Endothelial cell of umbilical vein (primary cell): ENCODE results near the gene USP2. TPM values are rescaled to one million over a fixed set of nuclear protein-coding genes. Genes with fewer than 3 reads are reported as not detected.

Experiments used
- BruUV-seq: library from RNA; stranded (reverse); fragments of 400-500 nt; replicated peaks from 2 replicates; lab custom pipeline; 2021; lab: Mats Ljungman, UMichigan
- CTCF ChIA-PET: fragments of 300-600, 350-600 bp; sonication (Branson Sonifier 250); formaldehyde crosslinking; loops from one replicate; lab custom pipeline; 2021; ENCODE audit warnings: antibody characterized with exemption, inconsistent platforms; lab: Charles Lee
- POLR2A ChIA-PET: fragments of 300-600, 350-600 bp; sonication (Branson Sonifier 250); formaldehyde crosslinking; loops from one replicate; lab custom pipeline; 2021; ENCODE audit warnings: antibody characterized with exemption, inconsistent platforms; lab: Charles Lee
- DNase-seq: peaks from one replicate; pipeline ENCODE4 v3.0.0-alpha.2; 2011; ENCODE audit warnings: low read depth, low spot score
- FAIRE-seq: peaks from 2 replicates; lab custom pipeline; 2011; peaks lifted over from hg19 to GRCh38; lab: Jason Lieb, UNC
- H2AFZ ChIP-seq: 2 replicates; pipeline ENCODE4 v1.6.0; 2012; ENCODE audit warnings: low read depth, low read length, control low read depth, inconsistent platforms
- H3K27ac ChIP-seq: 2 replicates; pipeline ENCODE4 v1.5.1; 2011; ENCODE audit warnings: low read depth, mild to moderate bottlenecking, control low read depth, low read length, moderate library complexity; ENCODE audit not compliant: insufficient read depth
- H3K27me3 ChIP-seq, 2 experiments: 2 replicates each; pipeline versions ENCODE4 v1.6.0 to v1.6.1; 2011; ENCODE audit warnings: low read length in 2 of 2, mixed read lengths in 1 of 2; ENCODE audit not compliant: control insufficient read depth in 2 of 2, insufficient read depth in 2 of 2
- H3K36me3 ChIP-seq, 2 experiments: 2 replicates in 1 of 2; 3 replicates in 1 of 2; pipeline ENCODE4 v1.5.1; 2011; ENCODE audit warnings: low read length in 2 of 2, mild to moderate bottlenecking in 1 of 2, moderate library complexity in 1 of 2; ENCODE audit not compliant: control insufficient read depth in 2 of 2, insufficient read depth in 2 of 2; ENCODE audit errors: extremely low read depth in 1 of 2
- H3K4me1 ChIP-seq: 3 replicates; pipeline ENCODE4 v1.5.1; 2011; ENCODE audit warnings: mild to moderate bottlenecking, low read length; ENCODE audit not compliant: control insufficient read depth, insufficient read depth; ENCODE audit errors: extremely low read depth
- H3K4me2 ChIP-seq: 2 replicates; pipeline ENCODE4 v1.6.1; 2011; ENCODE audit warnings: low read length, control low read depth, mixed read lengths; ENCODE audit not compliant: insufficient read depth
- H3K4me3 ChIP-seq, 3 experiments: fragments of 200-600 bp in 1 of 3; sonication (generic), shearing (Covaris generic) in 1 of 3; replicated peaks in 1 of 3; 2 replicates each; pipeline ENCODE4 v1.5.1; 2011 to 2016; ENCODE audit warnings: control low read depth in 3 of 3, low read length in 3 of 3, mild to moderate bottlenecking in 2 of 3, inconsistent platforms in 1 of 3, low read depth in 1 of 3, moderate library complexity in 1 of 3; ENCODE audit not compliant: insufficient read depth in 1 of 3
- H3K79me2 ChIP-seq: 2 replicates; pipeline ENCODE4 v1.6.0; 2012; ENCODE audit warnings: low read length, inconsistent platforms; ENCODE audit not compliant: control insufficient read depth, insufficient read depth
- H3K9ac ChIP-seq: replicated peaks from 2 replicates; pipeline ENCODE3; 2011; ENCODE audit warnings: low read length, control low read depth; ENCODE audit not compliant: insufficient read depth; ENCODE audit errors: extremely low read depth
- H3K9me1 ChIP-seq: replicated peaks from 3 replicates; pipeline ENCODE4 v1.6.0; 2011; ENCODE audit warnings: mild to moderate bottlenecking, low read length; ENCODE audit not compliant: control insufficient read depth, insufficient read depth; ENCODE audit errors: extremely low read depth
- H3K9me3 ChIP-seq: replicated peaks from 2 replicates; pipeline ENCODE4 v1.5.1; 2012; ENCODE audit warnings: low read length, inconsistent platforms; ENCODE audit not compliant: control insufficient read depth, insufficient read depth
- H4K20me1 ChIP-seq: replicated peaks from 2 replicates; pipeline ENCODE3; 2011; ENCODE audit warnings: mild to moderate bottlenecking, low read length; ENCODE audit not compliant: control insufficient read depth, insufficient read depth; ENCODE audit errors: extremely low read depth
- CTCF ChIP-seq, 2 donors: IDR thresholded peaks; 1 replicate in 1 of 2; 2 replicates in 1 of 2; pipeline ENCODE4 v1.5.1; 2011; ENCODE audit warnings: low read length in 2 of 2, mild to moderate bottlenecking in 2 of 2, moderate library complexity in 2 of 2, control low read depth in 1 of 2, inconsistent platforms in 1 of 2, low read depth in 1 of 2; ENCODE audit not compliant: insufficient read depth in 1 of 2; ENCODE audit errors: extremely low read depth in 1 of 2
- EZH2 ChIP-seq: IDR thresholded peaks from 2 replicates; pipeline ENCODE4 v1.6.1; 2012; ENCODE audit warnings: borderline replicate concordance, low read depth, mild to moderate bottlenecking, moderate library complexity, low read length, inconsistent platforms; ENCODE audit not compliant: severe bottlenecking
- FOS ChIP-seq: IDR thresholded peaks from 2 replicates; pipeline ENCODE4 v1.6.1; 2011; ENCODE audit warnings: mild to moderate bottlenecking, low read length, moderate library complexity, borderline replicate concordance; ENCODE audit not compliant: insufficient read depth
- GATA2 ChIP-seq: IDR thresholded peaks from 2 replicates; pipeline ENCODE4 v1.7.0; 2011; ENCODE audit warnings: low read depth, mild to moderate bottlenecking, moderate library complexity, mixed read lengths, low read length; ENCODE audit not compliant: insufficient read length, insufficient read depth
- JUN ChIP-seq: IDR thresholded peaks from 2 replicates; pipeline ENCODE4 v1.6.1; 2011; ENCODE audit warnings: borderline replicate concordance, low read depth; ENCODE audit not compliant: insufficient read length, insufficient read depth
- MAX ChIP-seq: IDR thresholded peaks from 2 replicates; pipeline ENCODE4 v1.6.1; 2011; ENCODE audit not compliant: insufficient read depth, insufficient read length
- MYC ChIP-seq: IDR thresholded peaks from one replicate; pipeline ENCODE4 v1.6.1; 2011; ENCODE audit warnings: mild to moderate bottlenecking, low read depth, low read length
- POLR2A ChIP-seq: IDR thresholded peaks from 2 replicates; pipeline ENCODE4 v1.6.1; 2012; ENCODE audit warnings: low read depth, mild to moderate bottlenecking, control low read depth, low read length
- POLR2AphosphoS5 ChIP-seq: IDR thresholded peaks from 2 replicates; pipeline ENCODE4 v1.6.1; 2012; ENCODE audit warnings: low read depth, mild to moderate bottlenecking, control low read depth, low read length, moderate library complexity; ENCODE audit not compliant: insufficient read depth
- dilution Hi-C: fragments of 300-500 bp; cut with MboI; formaldehyde crosslinking; loops from one replicate; pipeline ENCODE4 v1.15.0; 2019; ENCODE audit warnings: low sequenced_read_pairs; ENCODE audit not compliant: extremely low pct_ligation_motif_present
- intact Hi-C: fragments of 100-400 bp; cut with micrococcal nuclease; formaldehyde crosslinking; loops from one replicate; pipeline ENCODE4 v1.10.0; 2022
- polyA plus RNA-seq, 4 experiments: library from polyadenylated mRNA; depleted of rRNA in 3 of 4; stranded (reverse) in 3 of 4; unstranded in 1 of 4; fragments of >200 nt; gene quantifications; 2 replicates each; pipeline versions ENCODE4 v1.2.1 to v1.2.3, GENCODE V29; 2011 to 2012; ENCODE audit warnings: missing spikeins in 1 of 4
- total RNA-seq: library from RNA; stranded (reverse); gene quantifications from 2 replicates; pipeline ENCODE4 v1.2.3, GENCODE V29; 2021

USP2 gene
- total and polyA plus RNA-seq, 2 donors (not counting 3 experiments of a cell fraction or from before 2014, with no cell fraction given): 0.21 to 1.2 TPM

DNA sequence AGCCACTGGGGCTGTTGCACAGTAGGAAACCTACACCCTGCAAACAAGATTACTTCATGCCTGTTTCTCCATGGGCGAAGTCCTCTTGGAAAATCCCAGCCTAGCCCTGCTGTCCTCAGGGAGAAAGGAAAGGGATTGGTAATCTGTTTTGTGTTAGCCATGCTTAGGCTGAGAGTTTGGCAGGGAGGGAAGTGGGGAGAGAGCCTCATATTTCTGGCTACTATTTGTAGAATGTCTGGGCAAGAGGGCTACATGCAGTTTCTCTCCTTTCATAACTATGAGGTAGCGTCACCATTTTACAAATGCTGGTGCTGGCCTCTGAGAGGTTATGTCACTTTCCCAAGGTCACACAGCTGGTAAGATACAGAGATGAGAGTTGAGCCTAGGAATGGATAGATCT, 34.2 kb downstream of the USP2 start:
- Histone ChIP-seq H3K79me2 (no peaks in the 10 kb centered on the region), H3K9ac (no peak overlapping the region), H3K4me1 (no peaks in the 10 kb centered on the region), H3K4me3 (no peak overlapping the region), H3K36me3 (no peaks in the 10 kb centered on the region), H3K9me1 (no peaks in the 10 kb centered on the region), H3K4me2 (no peak overlapping the region), H3K27me3 (peaks cover 0 to 3% of the 10 kb centered on the region in 2 experiments), H4K20me1 (no peaks in the 10 kb centered on the region), H2AFZ (no peak overlapping the region), H3K9me3 (no peaks in the 10 kb centered on the region), H3K27ac (no peak overlapping the region)
- intact Hi-C loops: no loop called here
- dilution Hi-C loops: no loop called here
- DNase-seq (no peak), FAIRE-seq (no peak)
- TF ChIP-seq MAX (no peak), FOS (no peak), JUN (no peak), POLR2AphosphoS5 (no peak), CTCF (IDR thresholded peaks at IDR 0.05; ENCODE audit: extremely low read depth in 1 of 2, insufficient read depth in 1 of 2, low read depth in 1 of 2, low read length in 2 of 2) (no peak), GATA2 (no peak), EZH2 (no peak), MYC (no peak), POLR2A (no peak)
- no TSS peak for BruUV-seq
- ChIA-PET POLR2A (no interaction called here), CTCF (interaction anchor here (1.4 to 6.2 kb wide), 3 partner anchors 7 to 27 kb away, joined by 5 to 55 read pairs (median 6); no protein-coding TSS in a partner anchor)
